ENCODE measurements around the gene CFAP20.

CFAP20 gene

GRCh38 chr16:58129097-58129936 is at the start of gene CFAP20:
Gene CFAP20, minus strand, starts transcription at chr16:58129381. Its CDS starts 266 bp downstream, at chr16:58129115.
- DNase-seq = peak; percentile 90 to 92

GRCh38 chr16:58177353-58177710 is 48.2 kb upstream of the CFAP20 start:
- DNase-seq = no peak

- no peak for DNase-seq
Measured at GRCh38 chr16:58176608-58177352, 47.6 kb upstream of the CFAP20 start.

DNA sequence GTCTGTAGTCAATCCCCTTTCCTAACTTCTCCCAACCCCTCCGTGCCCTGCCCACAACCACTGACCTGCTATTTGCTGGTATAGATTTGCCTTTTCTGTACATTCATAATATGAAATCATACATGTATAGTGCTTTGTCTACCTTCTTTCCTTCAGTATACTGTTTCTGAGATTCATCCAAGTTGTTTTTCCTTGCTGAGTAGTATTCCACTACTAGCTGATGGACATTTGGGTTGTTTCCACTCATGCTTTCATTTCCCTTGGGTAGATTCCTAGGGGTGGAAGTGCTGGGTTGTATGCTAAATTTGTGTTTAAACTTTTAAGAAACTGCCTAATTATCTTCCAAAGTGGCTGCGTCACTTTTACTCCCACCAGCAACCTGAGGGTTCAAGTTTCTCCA is 41.0 kb upstream of the CFAP20 start:
- no peak for DNase-seq

- no peak for DNase-seq
Measured at GRCh38 chr16:58160855-58161254, 31.7 kb upstream of the CFAP20 start.

DNA sequence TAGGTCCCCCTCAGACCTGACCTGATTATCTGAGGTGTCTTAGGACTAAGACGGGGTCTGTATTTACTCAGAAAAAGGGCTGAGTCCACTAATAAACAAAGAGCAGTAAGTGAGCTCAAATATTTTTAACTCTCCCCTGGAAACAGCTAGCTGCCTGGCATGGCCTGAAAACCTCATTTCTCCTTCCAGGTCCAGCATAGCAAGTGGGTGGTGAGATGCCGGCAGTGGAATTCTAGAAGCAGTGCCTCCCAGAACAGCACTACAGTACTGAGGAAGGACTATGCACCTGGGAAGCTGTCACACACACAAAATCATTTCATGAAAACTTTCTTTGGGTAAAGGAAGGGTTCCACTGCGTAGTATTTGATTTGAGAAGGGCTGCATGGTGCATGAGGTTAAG is 29.5 kb upstream of the CFAP20 start:
- no peak for DNase-seq

DNA sequence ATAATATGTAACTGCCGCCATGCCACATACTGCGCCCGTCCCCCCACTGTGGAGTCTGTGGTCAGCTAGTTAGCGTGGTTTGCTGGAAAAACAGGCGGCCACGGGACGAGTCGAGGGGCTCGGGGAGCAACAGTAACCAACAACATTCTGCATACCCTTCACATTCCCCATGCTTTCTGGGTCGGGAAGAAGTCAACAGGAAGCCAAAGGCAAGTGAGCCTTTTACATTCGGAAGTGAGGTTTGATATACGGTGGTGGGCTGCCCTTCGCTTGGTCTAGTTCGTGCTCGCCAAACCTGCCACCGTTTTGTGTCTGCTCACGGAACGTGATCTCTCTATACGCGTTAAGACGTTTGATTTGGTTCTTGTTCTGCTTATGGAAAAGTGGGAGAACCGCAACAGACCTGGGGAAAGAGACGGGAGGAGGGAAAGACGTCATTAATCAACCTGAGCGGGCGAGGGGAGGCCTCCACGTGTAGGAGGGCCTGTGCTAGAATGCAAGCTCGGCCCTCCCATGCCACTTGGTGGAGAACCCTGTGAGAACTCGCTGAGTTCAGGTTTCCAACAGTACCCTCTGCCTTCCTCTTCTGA is 28.9 kb upstream of the CFAP20 start:
- no peak for DNase-seq

- no peak for DNase-seq
Measured at GRCh38 chr16:58157239-58157638, 28.1 kb upstream of the CFAP20 start.

GRCh38 chr16:58155839-58156238 is 26.7 kb upstream of the CFAP20 start:
- no peak for DNase-seq

DNA sequence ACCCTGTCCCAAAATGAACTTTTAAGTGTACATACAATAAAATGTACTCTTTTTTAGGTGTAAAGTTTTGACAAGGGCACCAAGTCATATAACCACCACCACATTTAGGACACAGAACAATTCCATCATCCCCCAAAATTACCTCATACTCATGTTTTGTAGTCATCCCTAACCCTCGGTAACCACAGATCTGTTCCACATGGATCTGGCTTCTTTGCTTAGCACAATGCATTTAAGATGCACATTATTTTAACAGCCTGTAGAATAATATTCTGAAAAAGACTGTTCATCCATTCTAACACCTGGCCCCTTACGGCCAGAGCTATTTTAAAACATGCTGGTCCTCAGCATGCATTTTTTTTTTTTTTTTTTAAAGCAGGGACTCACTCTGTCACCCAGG is 25.2 kb upstream of the CFAP20 start:
- DNase-seq = no peak

DNA sequence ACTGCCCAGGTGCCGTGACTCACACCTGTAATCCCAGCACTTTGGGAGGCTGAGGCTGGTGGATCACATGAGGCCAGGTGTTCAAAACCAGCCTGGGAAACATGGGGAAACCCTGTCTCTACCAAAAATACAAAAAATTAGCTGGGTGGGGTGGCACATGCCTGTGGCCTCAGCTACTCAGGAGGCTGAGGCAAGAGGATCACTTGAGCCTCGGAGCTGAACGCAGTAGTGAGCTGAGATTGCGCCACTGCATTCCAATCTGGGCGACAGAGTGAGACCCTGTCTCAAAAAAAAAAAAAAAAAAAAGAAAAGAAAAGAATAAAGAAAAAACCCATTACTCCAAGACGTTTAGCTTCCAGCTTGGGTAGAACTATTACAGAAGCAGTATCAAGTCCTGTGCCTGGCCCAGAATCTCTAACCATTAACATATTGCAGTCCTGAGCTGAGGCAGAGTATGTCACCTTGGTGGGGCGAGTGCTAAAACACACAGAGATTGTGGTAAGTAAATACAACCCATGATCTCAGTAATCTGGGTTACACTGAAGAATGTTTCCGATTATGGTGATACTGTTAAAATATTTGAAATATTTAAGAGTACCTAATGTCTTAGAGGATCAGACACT is 23.2 kb upstream of the CFAP20 start:
- DNase-seq = no peak

DNA sequence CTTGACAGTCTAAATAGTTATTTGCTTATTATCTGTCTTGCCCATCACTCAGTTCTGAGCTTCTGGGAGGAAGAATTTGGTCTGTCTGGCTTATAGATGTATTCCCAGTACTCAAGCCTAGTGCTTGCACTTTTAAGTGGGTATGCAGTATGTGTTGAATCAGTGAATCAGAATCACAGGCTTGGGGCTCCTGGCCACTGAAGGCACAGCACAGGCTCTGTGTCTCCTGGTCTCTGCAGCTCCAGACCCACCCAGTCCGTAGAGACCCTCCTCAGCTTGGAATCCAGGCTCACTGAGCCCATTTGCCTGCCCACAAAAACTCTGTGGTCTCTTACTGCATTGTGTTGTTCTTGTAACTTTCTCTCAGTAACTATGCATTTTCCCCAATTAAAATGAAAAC is 19.3 kb upstream of the CFAP20 start:
- DNase-seq = no peak

GRCh38 chr16:58148099-58148498 is 18.9 kb upstream of the CFAP20 start:
- no peak for DNase-seq

GRCh38 chr16:58138852-58139251 is 9.7 kb upstream of the CFAP20 start:
- DNase-seq = no peak

GRCh38 chr16:58137581-58137980 is 8.4 kb upstream of the CFAP20 start:
- DNase-seq = no peak

DNA sequence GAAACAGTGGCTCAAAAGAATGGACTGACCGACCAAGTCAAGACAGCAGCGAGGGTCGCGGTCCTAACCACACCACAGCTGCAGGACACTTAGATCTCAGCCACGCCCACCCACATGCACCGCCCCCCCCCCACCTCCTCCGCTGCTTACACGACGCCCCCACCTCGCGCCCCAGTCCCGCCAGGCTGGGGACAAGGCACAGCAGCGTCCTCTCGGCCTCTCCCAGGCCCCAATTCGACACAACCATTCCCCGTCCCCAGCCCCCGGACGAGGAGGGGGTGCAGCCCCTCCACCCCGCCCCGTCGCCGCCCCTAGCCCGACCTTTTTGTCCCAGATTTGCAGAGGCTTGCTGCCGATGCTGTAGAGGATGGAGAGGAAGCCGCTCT is 477 bp downstream of the CFAP20 start:
- no peak for DNase-seq

DNA sequence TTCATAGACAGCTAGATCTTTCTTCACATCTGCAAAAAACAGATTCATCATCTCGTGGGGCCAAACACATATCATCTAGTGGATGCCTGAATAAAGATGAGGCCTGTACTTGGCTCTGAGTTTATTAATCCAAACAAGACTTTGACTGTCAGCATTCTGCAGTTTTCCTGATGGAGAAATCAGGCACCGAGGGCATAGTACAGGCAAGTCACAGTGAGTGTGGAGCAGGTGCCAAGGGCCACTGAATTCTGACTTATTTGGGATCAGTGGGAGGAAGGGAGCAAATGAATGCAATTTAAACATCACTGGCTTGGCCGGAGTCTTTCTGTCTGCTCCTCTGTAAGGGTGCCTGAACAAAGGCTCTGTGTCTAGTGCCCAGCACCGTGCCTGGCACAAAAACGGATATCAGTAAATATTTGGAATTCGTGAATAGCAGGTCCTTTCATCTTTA is 975 bp downstream of the CFAP20 start:
- DNase-seq = no peak

GRCh38 chr16:58127634-58128033 is 1.5 kb downstream of the CFAP20 start:
- no peak for DNase-seq

DNA sequence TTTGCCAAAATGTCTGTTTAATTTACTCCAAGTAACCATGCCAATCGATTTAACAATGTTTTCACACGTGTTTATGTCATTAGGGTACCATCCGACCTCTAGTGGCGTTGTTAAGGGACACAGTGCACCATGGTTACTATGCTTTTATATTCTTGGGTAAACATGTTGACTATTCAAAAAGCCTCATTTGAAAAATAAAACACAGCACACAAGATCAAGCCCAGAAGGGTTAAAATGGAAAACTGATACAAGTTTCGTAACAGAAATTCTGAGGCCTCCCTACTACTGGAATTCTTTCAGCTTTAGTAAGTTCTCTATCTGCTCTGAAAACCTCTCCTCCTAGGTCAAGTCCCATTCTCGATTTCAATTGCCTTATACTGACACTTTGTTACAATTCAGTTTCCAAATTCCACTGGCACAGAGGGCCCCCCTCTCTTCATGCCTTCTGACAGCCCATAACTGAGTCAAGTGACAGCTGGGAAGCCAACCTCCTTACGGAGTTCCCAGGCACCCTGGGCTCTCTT is 2.1 kb downstream of the CFAP20 start:
- no peak for DNase-seq

- DNase-seq = no peak
Measured at GRCh38 chr16:58126451-58126961, 2.7 kb downstream of the CFAP20 start.

- DNase-seq = no peak
Measured at GRCh38 chr16:58125781-58126335, 3.3 kb downstream of the CFAP20 start.

DNA sequence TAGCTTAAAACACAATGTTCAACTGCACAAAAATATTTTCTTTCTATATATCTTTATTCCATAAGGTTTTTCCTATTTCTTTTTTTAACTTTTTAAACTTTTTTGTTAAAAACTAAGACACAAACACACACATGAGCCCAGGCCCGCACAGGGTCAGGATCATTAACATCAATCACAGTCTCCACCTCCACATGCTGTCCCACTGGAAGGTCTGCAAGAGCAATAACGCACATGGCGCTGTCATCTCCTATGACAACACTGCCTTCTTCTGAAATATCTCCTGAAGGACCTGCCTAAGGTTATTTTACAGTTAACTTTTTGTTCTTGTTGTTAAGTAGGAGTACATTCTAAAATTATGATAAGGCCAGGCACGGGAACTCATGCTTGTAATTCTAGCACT is 4.1 kb downstream of the CFAP20 start:
- no peak for DNase-seq

DNA sequence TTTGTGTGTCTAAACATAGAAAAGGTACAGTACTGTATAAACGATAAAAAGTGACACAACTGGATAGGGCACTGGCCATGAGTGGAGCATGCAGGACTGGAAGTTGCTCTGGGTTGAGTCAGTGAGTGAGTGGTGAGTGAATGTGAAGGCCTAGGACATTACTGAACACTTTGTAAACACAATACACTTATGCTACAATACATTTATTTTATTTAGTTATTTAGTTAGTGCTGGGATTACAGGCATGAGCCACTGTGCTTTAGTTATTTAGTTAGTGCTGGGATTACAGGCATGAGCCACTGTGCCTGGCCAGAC is 4.6 kb downstream of the CFAP20 start:
- DNase-seq = no peak
